ENCODE results near the gene BMX. TPM values are rescaled to one million over a fixed set of nuclear protein-coding genes. Genes with fewer than 3 reads are reported as not detected.

Gene BMX
- total and polyA plus RNA-seq, 8 donors, result 1.5 to 5.8 (median 2.5) TPM

DNA sequence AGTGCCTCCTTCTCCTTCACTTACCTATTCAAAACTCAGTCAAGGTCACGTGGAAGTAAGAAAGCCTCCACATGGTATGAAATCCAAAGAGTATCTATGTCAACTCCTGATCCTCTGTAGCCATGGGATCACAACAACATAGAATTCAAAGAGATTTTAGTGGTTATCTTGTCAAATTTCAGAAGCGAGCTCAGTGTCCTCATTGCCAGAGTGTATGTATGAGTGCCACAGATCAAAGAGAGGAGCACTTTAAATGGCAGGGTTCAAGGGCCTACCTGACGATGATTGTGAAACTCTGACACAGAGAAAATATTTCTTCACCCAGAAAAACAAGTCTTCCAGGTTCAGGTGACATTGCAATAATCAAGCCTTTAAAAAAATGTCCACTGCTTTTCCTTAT lies 101.3 kb downstream of the BMX start:
- Histone ChIP-seq H3K9me3 (no peaks in the 10 kb centered on the region), H3K4me1 (no peaks in the 10 kb centered on the region), H3K27ac (no peak overlapping the region), H3K36me3 (no peaks in the 10 kb centered on the region), H3K4me3 (no peak overlapping the region), H3K27me3 (peaks cover 0 to 7% of the 10 kb centered on the region in 2 donors)
- intact Hi-C loops (cut with DNase I), result no loop called here
- peak; percentile 80 for ATAC-seq
- DNase-seq, result peak in 1 of 4 donors; percentile 35
- TF ChIP-seq, protein P1, sequence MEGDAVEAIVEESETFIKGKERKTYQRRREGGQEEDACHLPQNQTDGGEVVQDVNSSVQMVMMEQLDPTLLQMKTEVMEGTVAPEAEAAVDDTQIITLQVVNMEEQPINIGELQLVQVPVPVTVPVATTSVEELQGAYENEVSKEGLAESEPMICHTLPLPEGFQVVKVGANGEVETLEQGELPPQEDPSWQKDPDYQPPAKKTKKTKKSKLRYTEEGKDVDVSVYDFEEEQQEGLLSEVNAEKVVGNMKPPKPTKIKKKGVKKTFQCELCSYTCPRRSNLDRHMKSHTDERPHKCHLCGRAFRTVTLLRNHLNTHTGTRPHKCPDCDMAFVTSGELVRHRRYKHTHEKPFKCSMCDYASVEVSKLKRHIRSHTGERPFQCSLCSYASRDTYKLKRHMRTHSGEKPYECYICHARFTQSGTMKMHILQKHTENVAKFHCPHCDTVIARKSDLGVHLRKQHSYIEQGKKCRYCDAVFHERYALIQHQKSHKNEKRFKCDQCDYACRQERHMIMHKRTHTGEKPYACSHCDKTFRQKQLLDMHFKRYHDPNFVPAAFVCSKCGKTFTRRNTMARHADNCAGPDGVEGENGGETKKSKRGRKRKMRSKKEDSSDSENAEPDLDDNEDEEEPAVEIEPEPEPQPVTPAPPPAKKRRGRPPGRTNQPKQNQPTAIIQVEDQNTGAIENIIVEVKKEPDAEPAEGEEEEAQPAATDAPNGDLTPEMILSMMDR (IDR thresholded peaks at IDR 0.05), result no peak

DNA sequence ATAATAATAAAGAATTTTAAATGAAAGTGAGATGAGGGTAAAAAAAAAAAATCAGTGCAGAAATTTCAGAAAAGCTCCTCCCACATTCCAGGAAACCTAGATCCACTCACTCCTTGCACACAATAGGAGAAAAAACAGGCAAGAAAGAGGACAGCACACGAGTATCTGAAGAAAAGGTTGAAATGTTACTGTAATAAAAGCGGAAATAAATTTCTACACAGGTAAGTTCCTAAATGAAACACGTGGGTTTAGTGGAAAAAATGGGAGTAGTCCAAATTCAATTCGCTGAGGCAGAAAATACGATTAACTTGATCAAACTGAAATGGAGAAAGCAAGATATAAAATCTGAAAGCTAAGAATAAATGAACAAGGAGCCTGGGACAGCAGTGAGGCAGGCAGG lies 102.2 kb downstream of the BMX start:
- intact Hi-C loops (cut with DNase I), result no loop called here
- DNase-seq (no peak), ATAC-seq (no peak)
- H3K4me3 ChIP-seq, result no peak overlapping the region
- H3K9me3 ChIP-seq, result no peaks in the 10 kb centered on the region
- H3K36me3 ChIP-seq, result no peaks in the 10 kb centered on the region
- TF ChIP-seq, protein P1 (IDR thresholded peaks at IDR 0.05), result no peak
- peaks cover 0 to 7% of the 10 kb centered on the region in 2 donors for H3K27me3 ChIP-seq
- no peak overlapping the region for H3K27ac ChIP-seq
- H3K4me1 ChIP-seq, result no peaks in the 10 kb centered on the region

DNA sequence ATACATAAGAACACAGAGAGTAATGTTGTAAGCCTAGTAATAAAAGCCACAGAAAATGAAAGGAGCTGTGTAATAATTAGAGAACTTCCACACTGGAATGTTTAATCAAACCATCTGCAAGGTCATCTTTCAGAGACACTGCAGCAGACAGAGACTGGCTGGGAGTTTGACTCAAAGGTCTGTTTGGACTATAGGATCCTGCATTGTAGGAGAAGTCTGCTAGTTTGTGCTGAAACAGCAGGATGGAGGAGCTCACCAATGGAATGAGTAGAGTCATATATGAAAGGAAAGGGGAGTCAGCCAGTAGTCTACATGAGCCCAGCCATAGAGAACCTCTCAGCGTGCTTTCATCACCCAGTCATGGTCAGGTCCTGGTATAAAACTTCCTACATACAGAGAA lies 104.6 kb downstream of the BMX start:
- no peak for ATAC-seq

More for the DNA sequence above, 104.6 kb downstream of the BMX start:
- no peaks in the 10 kb centered on the region for H3K9me3 ChIP-seq
- no peaks in the 10 kb centered on the region for H3K4me1 ChIP-seq
- no peak overlapping the region for H3K27ac ChIP-seq
- no peak for DNase-seq
- intact Hi-C loops (cut with DNase I), result no loop called here
- TF ChIP-seq, protein P1 (IDR thresholded peaks at IDR 0.05), result no peak
- no peak overlapping the region for H3K4me3 ChIP-seq
- H3K27me3 ChIP-seq, result peaks cover 0 to 7% of the 10 kb centered on the region in 2 donors
- no peaks in the 10 kb centered on the region for H3K36me3 ChIP-seq

Other genes starting within 250 kb of the BMX start
- gene ASB9, start 230.7 kb upstream of the BMX start, total RNA-seq, result 1 to 10 TPM; 2.7 to 4.3 TPM
- 10 to 100 TPM in 5 of 6 donors, 1 to 10 TPM in 1; 9.8 to 12.2 (median 10.6) TPM for gene ASB9, start 230.7 kb upstream of the BMX start, polyA plus RNA-seq (ENCODE audit: insufficient read length in 6 of 6)
- gene ASB11, start 185.2 kb upstream of the BMX start, total RNA-seq, result under 1 TPM; 0.13 to 0.17 TPM
- gene ASB11, start 185.2 kb upstream of the BMX start, polyA plus RNA-seq (ENCODE audit: insufficient read length in 6 of 6), result under 1 TPM; 0.17 to 0.44 (median 0.30) TPM
- gene PIGA, start 165.3 kb upstream of the BMX start, total RNA-seq, result 100 to 1,000 TPM in 1 of 2 donors, 10 to 100 TPM in 1; 26.5 to 103 TPM
- gene PIGA, start 165.3 kb upstream of the BMX start, polyA plus RNA-seq (ENCODE audit: insufficient read length in 6 of 6), result 10 to 100 TPM; 21.8 to 29.1 (median 22.9) TPM
- 10 to 100 TPM in 1 of 2 donors, 1 to 10 TPM in 1; 6.2 to 20.1 TPM for gene VEGFD, start 116.4 kb upstream of the BMX start, total RNA-seq
- gene VEGFD, start 116.4 kb upstream of the BMX start, polyA plus RNA-seq (ENCODE audit: insufficient read length in 6 of 6), result 10 to 100 TPM; 39.9 to 68.4 (median 51.2) TPM
- 10 to 100 TPM; 16.5 to 32.7 TPM for gene PIR, start 7.5 kb upstream of the BMX start, total RNA-seq
- gene PIR, start 7.5 kb upstream of the BMX start, polyA plus RNA-seq (ENCODE audit: insufficient read length in 6 of 6), result 10 to 100 TPM in 3 of 6 donors, 1 to 10 TPM in 3; 8.0 to 12.0 (median 9.5) TPM
- gene ACE2, start 100.2 kb downstream of the BMX start, total RNA-seq, result 1 to 10 TPM; 2.0 to 3.6 TPM
- 1 to 10 TPM in 1 of 6 donors, under 1 TPM in 5; 0.49 to 1.5 (median 0.69) TPM for gene ACE2, start 100.2 kb downstream of the BMX start, polyA plus RNA-seq (ENCODE audit: insufficient read length in 6 of 6)
- 1 to 10 TPM in 1 of 2 donors, under 1 TPM in 1; 0.39 to 1.3 TPM for gene CLTRN, start 164.0 kb downstream of the BMX start, total RNA-seq
- 1 to 10 TPM; 2.1 to 3.6 (median 2.6) TPM for gene CLTRN, start 164.0 kb downstream of the BMX start, polyA plus RNA-seq (ENCODE audit: insufficient read length in 6 of 6)
- 10 to 100 TPM; 10.7 to 13.7 TPM for gene CA5B, start 237.5 kb downstream of the BMX start, total RNA-seq
- gene CA5B, start 237.5 kb downstream of the BMX start, polyA plus RNA-seq (ENCODE audit: insufficient read length in 6 of 6), result 10 to 100 TPM; 12.1 to 18.5 (median 17.0) TPM

All from left lung (tissue), 10 donors.